Skeletal muscle satellite cell (primary cell): Measurements from ENCODE around the gene EPOP.

Experiments
- H3K27me3 ChIP-seq: 2 replicates; pipeline ENCODE4 v1.7.0; 2013; ENCODE audit warnings: low read length; ENCODE audit not compliant: control insufficient read depth, insufficient read depth
- H3K36me3 ChIP-seq: 2 replicates; pipeline ENCODE4 v1.7.0; 2013; ENCODE audit warnings: mild to moderate bottlenecking, control low read depth, low read length; ENCODE audit not compliant: insufficient read depth
- H3K4me1 ChIP-seq: 2 replicates; pipeline ENCODE4 v1.7.0; 2013; ENCODE audit warnings: low read length; ENCODE audit not compliant: control insufficient read depth, insufficient read depth
- H3K4me2 ChIP-seq: 2 replicates; pipeline ENCODE4 v1.7.0; 2013; ENCODE audit warnings: mild to moderate bottlenecking, low read length
- H3K4me3 ChIP-seq: 2 replicates; pipeline ENCODE4 v1.7.0; 2013; ENCODE audit warnings: low read length
- H3K9ac ChIP-seq: 2 replicates; pipeline ENCODE4 v1.7.0; 2013; ENCODE audit warnings: mild to moderate bottlenecking, low read depth, low read length, moderate library complexity
- H3K9me3 ChIP-seq: replicated peaks from 2 replicates; pipeline ENCODE4 v1.7.0; 2013; ENCODE audit warnings: mild to moderate bottlenecking, control low read depth, low read length

EPOP gene

GRCh38 chr17:38711792-38712571 is 37.2 kb upstream of the EPOP start:
- Histone ChIP-seq H3K36me3 (peaks cover 31% of the 10 kb centered on the region), H3K4me3 (no peak overlapping the region)

GRCh38 chr17:38710985-38711384 is 36.2 kb upstream of the EPOP start:
- peaks cover 27% of the 10 kb centered on the region for H3K36me3 ChIP-seq
- H3K9ac ChIP-seq: no peak overlapping the region
- no peaks in the 10 kb centered on the region for H3K9me3 ChIP-seq
- H3K27me3 ChIP-seq: no peaks in the 10 kb centered on the region
- no peak overlapping the region for H3K4me3 ChIP-seq
- peaks cover 10% of the 10 kb centered on the region for H3K4me1 ChIP-seq
- no peak overlapping the region for H3K4me2 ChIP-seq

More at GRCh38 chr17:38711792-38712571, 37.2 kb upstream of the EPOP start:
- Histone ChIP-seq H3K4me1 (peaks cover under 1% of the 10 kb centered on the region), H3K27me3 (no peaks in the 10 kb centered on the region), H3K9me3 (no peaks in the 10 kb centered on the region), H3K9ac (no peak overlapping the region), H3K4me2 (no peak overlapping the region)

GRCh38 chr17:38710604-38710962 is 35.8 kb upstream of the EPOP start:
- Histone ChIP-seq H3K4me3 (no peak overlapping the region), H3K36me3 (peaks cover 25% of the 10 kb centered on the region), H3K27me3 (no peaks in the 10 kb centered on the region), H3K4me2 (no peak overlapping the region), H3K4me1 (peaks cover 11% of the 10 kb centered on the region), H3K9me3 (no peaks in the 10 kb centered on the region), H3K9ac (no peak overlapping the region)

- no peaks in the 10 kb centered on the region for H3K27me3 ChIP-seq
- no peak overlapping the region for H3K4me3 ChIP-seq
- H3K9ac ChIP-seq: no peak overlapping the region
- H3K36me3 ChIP-seq: peaks cover 25% of the 10 kb centered on the region
- no peak overlapping the region for H3K4me2 ChIP-seq
- peaks cover 11% of the 10 kb centered on the region for H3K4me1 ChIP-seq
- no peaks in the 10 kb centered on the region for H3K9me3 ChIP-seq
Measured at GRCh38 chr17:38709864-38710603, 35.3 kb upstream of the EPOP start.

- Histone ChIP-seq H3K4me1 (peaks cover 17% of the 10 kb centered on the region), H3K36me3 (peaks cover 25% of the 10 kb centered on the region), H3K4me2 (no peak overlapping the region), H3K9me3 (no peaks in the 10 kb centered on the region), H3K9ac (no peak overlapping the region), H3K27me3 (no peaks in the 10 kb centered on the region), H3K4me3 (no peak overlapping the region)
Measured at GRCh38 chr17:38709104-38709820, 34.5 kb upstream of the EPOP start.

- Histone ChIP-seq H3K36me3 (peaks cover 14% of the 10 kb centered on the region), H3K9me3 (no peaks in the 10 kb centered on the region), H3K4me1 (peaks cover 31% of the 10 kb centered on the region), H3K4me2 (no peak overlapping the region), H3K9ac (no peak overlapping the region), H3K4me3 (no peak overlapping the region), H3K27me3 (no peaks in the 10 kb centered on the region)
Measured at GRCh38 chr17:38707678-38708351, 33.1 kb upstream of the EPOP start.

GRCh38 chr17:38706505-38707216 is 31.9 kb upstream of the EPOP start:
- H3K4me1 ChIP-seq: peaks cover 36% of the 10 kb centered on the region
- peak overlapping the region; percentile 74 for H3K4me3 ChIP-seq
- H3K4me2 ChIP-seq: peak overlapping the region; percentile 95
- H3K9me3 ChIP-seq: no peaks in the 10 kb centered on the region
- no peaks in the 10 kb centered on the region for H3K27me3 ChIP-seq
- peaks cover 14% of the 10 kb centered on the region for H3K36me3 ChIP-seq
- peak overlapping the region; percentile 77 for H3K9ac ChIP-seq

- peaks cover 39% of the 10 kb centered on the region for H3K4me1 ChIP-seq
- peaks cover 14% of the 10 kb centered on the region for H3K36me3 ChIP-seq
- H3K4me3 ChIP-seq: peak overlapping the region; percentile 74
- peak overlapping the region; percentile 77 for H3K9ac ChIP-seq
- H3K4me2 ChIP-seq: peak overlapping the region; percentile 95
- H3K9me3 ChIP-seq: no peaks in the 10 kb centered on the region
- H3K27me3 ChIP-seq: no peaks in the 10 kb centered on the region
Measured at GRCh38 chr17:38705803-38706504, 31.2 kb upstream of the EPOP start.

GRCh38 chr17:38705523-38705802 is 30.7 kb upstream of the EPOP start:
- H3K36me3 ChIP-seq: peaks cover 14% of the 10 kb centered on the region
- H3K4me3 ChIP-seq: peak overlapping the region; percentile 74
- peaks cover 39% of the 10 kb centered on the region for H3K4me1 ChIP-seq
- H3K27me3 ChIP-seq: no peaks in the 10 kb centered on the region
- H3K9ac ChIP-seq: peak overlapping the region; percentile 77
- no peaks in the 10 kb centered on the region for H3K9me3 ChIP-seq
- H3K4me2 ChIP-seq: peak overlapping the region; percentile 95

GRCh38 chr17:38704606-38705522 is 30.1 kb upstream of the EPOP start, which contains the start of gene MLLT6:
Gene MLLT6 (plus strand): TSS chr17:38705273. CDS start chr17:38705633, 360 bp downstream.
- Histone ChIP-seq H3K36me3 (peaks cover 11% of the 10 kb centered on the region), H3K9ac (peak within 1 kb of the TSS; percentile 86), H3K4me2 (peak within 1 kb of the TSS; percentile 95), H3K27me3 (no peaks in the 10 kb centered on the region), H3K9me3 (no peaks in the 10 kb centered on the region), H3K4me1 (peaks cover 39% of the 10 kb centered on the region), H3K4me3 (peak within 1 kb of the TSS; percentile 74)
